AG04449 (cell line): ENCODE data around the gene SLC5A11.

Source experiments
- CTCF ChIA-PET: fragments of 350-600 bp; formaldehyde crosslinking; extraction: SDS; loops from one replicate; lab custom pipeline; 2021; ENCODE audit warnings: antibody characterized with exemption; lab: Yijun Ruan, JAX
- POLR2A ChIA-PET: fragments of 400-600, 350-600 bp; formaldehyde crosslinking; extraction: SDS; loops from one replicate; lab custom pipeline; 2020; ENCODE audit warnings: antibody characterized with exemption, inconsistent platforms; lab: Yijun Ruan, JAX
- DNase-seq: peaks from one replicate; pipeline ENCODE4 v3.0.0-alpha.2; 2010; ENCODE audit warnings: low read depth, low spot score
- H3K4me3 ChIP-seq: 2 replicates; pipeline ENCODE4 v1.5.1; 2011; ENCODE audit warnings: low read depth, mild to moderate bottlenecking, control low read depth, low read length
- CTCF ChIP-seq: IDR thresholded peaks from one replicate; pipeline ENCODE4 v1.5.1; 2011; ENCODE audit warnings: mild to moderate bottlenecking, moderate library complexity, low read length, control low read depth, inconsistent platforms; ENCODE audit not compliant: insufficient read depth; ENCODE audit errors: missing control alignments

The SLC5A11 gene

GRCh38 chr16:24925163-24925562 lies 79.4 kb downstream of the SLC5A11 start:
- POLR2A ChIA-PET, result no interaction called here
- TF ChIP-seq CTCF, result no peak
- H3K4me3 ChIP-seq, result no peak overlapping the region
- CTCF ChIA-PET, result interaction anchor here (0.9 to 4.3 kb wide), 2 partner anchors 16 to 19 kb away, joined by 3 to 17 read pairs; no protein-coding TSS in a partner anchor
- DNase-seq, result no peak

- POLR2A ChIA-PET, result no interaction called here
- DNase-seq, result no peak
- no peak overlapping the region for H3K4me3 ChIP-seq
- TF ChIP-seq CTCF, result no peak
- CTCF ChIA-PET, result interaction anchor here (1.3 to 2.0 kb wide), 3 partner anchors 8 to 23 kb away, joined by 3 to 9 read pairs (median 7); no protein-coding TSS in a partner anchor
Observed at GRCh38 chr16:24929409-24929808, 83.6 kb downstream of the SLC5A11 start.

- no peak overlapping the region for H3K4me3 ChIP-seq
- no peak for TF ChIP-seq CTCF
- POLR2A ChIA-PET, result no interaction called here
- DNase-seq, result no peak
- CTCF ChIA-PET, result no interaction called here
Observed at GRCh38 chr16:24930440-24930839, 84.7 kb downstream of the SLC5A11 start.

GRCh38 chr16:24931091-24931490 lies 85.3 kb downstream of the SLC5A11 start:
- TF ChIP-seq CTCF, result no peak
- no peak overlapping the region for H3K4me3 ChIP-seq
- no peak for DNase-seq
- POLR2A ChIA-PET, result no interaction called here
- CTCF ChIA-PET, result no interaction called here

- ChIA-PET CTCF (interaction anchor here (1.6 kb wide), 1 partner anchor 101 kb away, joined by 4 read pairs; no protein-coding TSS in a partner anchor), POLR2A (no interaction called here)
- H3K4me3 ChIP-seq, result no peak overlapping the region
- DNase-seq, result no peak
- no peak for TF ChIP-seq CTCF
Observed at GRCh38 chr16:24935336-24935735, 89.6 kb downstream of the SLC5A11 start.

- CTCF ChIA-PET, result interaction anchor here (1.6 kb wide), 1 partner anchor 102 kb away, joined by 4 read pairs; no protein-coding TSS in a partner anchor
- no peak for TF ChIP-seq CTCF
- POLR2A ChIA-PET, result no interaction called here
- H3K4me3 ChIP-seq, result no peak overlapping the region
- DNase-seq, result no peak
Observed at GRCh38 chr16:24936151-24936550, 90.4 kb downstream of the SLC5A11 start.
